Measurements from ENCODE around the gene C2CD4C.
"Not testable (repeated sequence)": the region's sequence is repeated elsewhere in the genome, so short reads cannot be mapped to it uniquely, and the experiment has no call there.

- TF ChIP-seq CTCF (IDR thresholded peaks at IDR 0.05; ENCODE audit: low read length); EZH2 (IDR thresholded peaks at IDR 0.05; ENCODE audit: borderline replicate concordance, low read length): not testable (repeated sequence)
Observed at GRCh38 chr19:380618-381219, 28.2 kb downstream of the C2CD4C start.

All from OCI-LY1 (cell line).